GM18909 (cell line): ENCODE measurements around the gene BTBD18.

Experiments
- ATAC-seq: cut with Tn5 transposase; IDR thresholded peaks from one replicate; pipeline ENCODE4 v1.9.1; 2021; ENCODE audit warnings: mild to moderate bottlenecking; ENCODE audit not compliant: unreplicated experiment, poor library complexity

Gene BTBD18

DNA sequence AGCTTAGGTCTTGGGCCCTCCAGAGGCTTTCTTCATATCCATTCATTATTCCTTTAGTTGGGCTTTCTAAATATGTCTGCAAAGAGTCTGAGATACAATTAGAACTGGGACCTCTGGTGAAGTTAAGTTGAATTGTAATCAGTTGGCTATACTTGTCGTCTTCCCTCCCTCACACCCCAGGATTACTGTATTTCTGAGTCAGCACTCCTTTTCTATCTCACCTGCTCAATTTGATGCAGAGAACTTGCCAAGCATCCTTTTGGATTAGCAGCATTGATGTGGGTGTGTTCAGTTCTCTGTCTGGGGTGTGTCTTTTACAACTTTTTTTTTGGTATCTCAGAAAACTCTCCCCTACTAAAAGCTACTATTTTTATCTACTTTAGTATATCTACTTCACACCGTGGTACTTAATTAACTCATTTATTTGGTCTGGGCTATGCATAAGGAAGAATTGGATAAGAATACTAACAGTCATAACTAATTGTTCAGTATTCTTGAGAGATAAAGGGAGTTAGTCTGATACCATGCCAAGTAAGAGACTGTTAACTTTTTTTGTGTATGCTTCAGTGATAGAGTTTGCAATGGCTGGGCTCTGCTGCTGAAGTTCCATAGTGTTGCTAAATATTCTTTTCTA is 25.1 kb upstream of the BTBD18 start:
- no peak for ATAC-seq

DNA sequence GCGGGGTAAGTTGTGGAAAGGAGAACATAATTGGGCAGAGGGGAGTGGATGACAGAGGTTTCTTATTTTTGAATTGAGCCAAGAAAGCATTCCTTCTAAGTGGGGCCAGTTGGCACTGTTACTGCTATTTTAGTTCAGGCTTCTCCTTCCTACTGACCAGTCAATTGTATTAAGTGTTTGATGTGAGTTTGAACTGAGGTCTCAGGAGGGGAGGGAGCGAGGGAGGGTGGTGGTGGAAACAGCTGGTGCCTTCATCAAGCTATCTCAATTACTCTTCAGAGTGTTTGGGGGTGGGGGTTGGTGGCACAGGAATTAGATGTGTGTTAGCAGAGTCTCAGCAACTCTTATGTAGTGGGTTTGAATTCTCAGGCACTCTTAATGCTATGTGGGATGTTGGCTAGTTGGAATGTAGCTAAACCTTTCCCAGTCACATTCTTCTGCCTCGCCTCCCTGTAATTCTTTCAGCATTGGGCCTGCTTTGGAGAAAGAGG is 24.5 kb upstream of the BTBD18 start:
- ATAC-seq = no peak

DNA sequence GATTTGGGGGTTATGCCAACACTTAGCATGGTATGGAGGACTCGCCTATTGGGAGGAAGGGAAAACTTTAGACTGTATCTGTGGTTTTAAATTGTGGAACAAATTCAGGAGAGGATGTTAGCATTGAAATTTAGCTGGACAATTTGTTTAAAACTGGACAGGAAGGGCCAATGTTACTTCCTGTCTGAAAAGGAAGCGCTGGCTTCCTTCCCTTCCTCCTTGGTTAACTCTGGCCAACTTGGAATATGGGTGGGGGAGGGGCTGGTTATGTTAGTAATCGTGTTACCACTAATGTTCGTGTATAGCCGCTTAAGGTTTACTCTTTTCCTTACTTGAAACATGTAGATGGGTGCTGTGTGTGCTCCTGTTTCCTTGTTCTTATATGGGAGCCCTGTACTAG is 23.9 kb upstream of the BTBD18 start:
- ATAC-seq = no peak

DNA sequence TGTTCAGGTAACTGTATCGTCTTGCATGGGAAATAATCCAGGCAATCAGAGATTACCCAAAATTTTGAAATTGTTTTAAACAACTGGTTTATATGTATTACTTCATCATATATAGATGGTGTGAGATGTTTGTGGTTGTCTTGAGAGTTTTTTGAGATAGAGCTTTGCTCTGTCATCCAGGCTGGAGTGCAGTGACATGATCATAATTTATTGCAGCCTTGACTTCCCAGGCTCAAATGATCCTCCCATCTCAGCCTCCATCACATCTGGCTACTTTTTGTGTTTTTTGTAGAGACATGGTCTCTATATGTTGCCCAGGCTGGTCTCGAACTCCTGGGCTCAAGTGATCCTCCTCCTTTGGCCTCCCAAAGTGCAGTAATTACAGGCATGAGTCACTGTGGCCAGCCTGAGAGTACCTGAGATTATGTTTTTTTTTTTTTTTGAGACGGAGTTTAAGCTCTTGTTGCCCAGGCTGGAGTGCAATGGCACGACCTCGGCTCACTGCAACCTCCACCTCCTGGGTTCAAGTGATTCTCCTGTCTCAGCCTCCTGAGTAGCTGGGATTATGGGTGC is 21.5 kb upstream of the BTBD18 start:
- ATAC-seq = no peak

DNA sequence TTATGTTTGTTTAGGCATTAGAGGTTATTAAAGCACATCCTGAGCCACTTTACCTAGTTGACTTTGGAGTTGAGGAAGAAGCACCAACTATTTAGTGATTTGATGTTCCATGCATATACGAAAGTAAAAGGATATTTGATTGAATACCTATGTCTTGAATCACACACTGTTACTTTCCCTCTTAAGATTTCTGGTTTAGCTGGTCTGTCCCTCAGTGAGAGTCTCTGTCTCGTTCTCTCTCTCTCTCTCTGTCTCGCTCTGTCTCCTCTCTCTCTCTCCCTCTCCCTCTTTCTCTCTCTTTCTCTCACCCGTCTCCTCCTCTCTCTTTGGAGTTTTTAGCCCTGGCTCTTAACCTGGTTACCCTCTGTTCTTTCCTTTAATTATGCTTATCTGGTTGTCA is 20.9 kb upstream of the BTBD18 start:
- no peak for ATAC-seq

DNA sequence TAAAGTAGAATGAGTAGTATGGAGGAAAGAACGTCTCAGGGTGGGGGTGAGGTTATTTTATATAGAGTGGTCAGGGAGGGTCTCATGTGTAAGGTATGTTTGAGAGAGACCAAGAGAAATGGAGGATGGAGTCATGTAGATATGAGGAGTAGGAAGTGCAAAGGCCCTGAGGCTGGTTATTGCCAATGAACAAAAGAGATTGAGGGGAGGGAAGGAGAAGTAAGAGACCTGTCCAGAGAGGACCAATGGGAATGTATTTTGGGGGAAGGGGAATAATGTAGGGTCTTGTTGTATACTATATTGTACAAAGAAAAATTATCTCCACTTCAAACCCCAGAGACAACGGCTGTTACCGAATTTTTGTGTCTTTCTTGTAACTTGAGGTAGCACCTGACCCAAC is 19.7 kb upstream of the BTBD18 start:
- ATAC-seq = no peak

DNA sequence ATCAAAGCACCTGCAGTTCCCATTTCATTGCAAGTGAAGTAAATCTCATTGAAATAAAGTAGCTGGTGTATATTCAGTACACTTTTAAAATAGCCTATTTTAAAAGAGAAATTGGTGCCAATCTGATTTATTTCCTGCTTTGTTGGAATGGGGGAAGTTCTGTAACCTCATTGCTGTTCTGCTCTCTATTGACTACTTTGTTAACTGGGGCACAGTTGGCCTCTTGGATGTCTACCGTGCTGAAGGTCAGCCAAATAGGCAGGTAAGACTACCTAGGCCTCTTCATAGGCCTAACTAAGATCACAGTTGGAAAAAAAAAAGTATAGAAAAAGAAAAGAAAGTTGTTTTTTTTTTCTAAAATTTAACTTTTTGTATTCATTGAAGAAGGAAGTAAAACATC is 19.2 kb upstream of the BTBD18 start:
- ATAC-seq = no peak

DNA sequence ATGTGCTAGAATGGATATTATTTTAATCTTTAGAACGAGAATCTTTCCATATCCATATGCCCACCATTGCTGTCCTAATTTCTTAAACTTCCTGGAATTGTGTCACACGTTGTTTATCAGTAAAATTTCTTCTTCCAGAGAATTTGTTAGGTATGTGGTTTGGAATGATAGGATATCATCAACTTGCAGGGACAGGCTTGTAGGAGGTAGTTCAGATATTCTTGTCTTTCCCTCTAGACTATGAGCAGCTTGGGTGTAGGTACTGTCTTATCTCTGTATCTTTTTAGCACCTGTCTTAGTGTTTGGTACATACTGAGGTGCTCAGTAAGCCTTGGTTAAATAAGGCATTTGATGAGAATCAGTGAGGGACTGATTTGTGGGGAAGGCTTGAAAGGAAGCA is 13.4 kb upstream of the BTBD18 start:
- no peak for ATAC-seq

DNA sequence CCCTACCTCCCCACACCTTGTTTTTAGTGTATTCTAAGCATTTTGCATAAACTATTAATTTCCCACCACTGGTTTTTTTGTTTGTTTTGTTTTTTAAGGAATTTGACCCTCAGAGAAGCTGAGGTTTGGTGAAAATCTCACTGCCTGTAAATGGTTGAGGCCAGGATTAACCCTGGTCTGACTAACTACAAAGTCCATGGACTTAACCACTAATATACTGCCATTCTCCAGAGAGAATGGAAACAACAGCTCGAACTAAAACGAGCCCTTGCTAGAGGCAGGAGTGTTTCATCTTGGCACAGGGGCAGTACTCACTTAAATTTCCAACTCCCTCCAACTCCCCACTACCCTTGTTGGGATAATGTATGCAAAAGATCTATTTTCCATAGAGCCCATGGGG is 12.9 kb upstream of the BTBD18 start:
- ATAC-seq = no peak

DNA sequence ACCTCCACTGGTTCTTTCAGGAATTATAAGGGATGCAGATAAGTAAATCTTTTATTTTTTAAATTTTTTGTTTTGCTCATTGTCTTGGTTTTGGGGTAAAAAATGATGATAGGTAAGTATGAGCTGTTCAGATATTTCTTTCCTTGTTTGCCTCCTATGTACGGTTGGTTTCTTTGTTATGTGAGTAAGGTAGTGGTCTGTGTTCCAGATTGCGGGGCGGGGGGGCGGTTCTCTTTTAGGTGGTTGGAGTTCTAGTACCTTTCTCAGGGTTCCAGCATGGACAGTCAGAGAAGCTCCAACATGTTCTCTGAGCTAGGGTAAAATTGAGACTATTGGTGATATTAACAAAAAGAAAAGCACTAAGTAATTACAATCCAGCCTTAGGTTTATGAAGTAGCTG is 12.4 kb upstream of the BTBD18 start:
- ATAC-seq = no peak

DNA sequence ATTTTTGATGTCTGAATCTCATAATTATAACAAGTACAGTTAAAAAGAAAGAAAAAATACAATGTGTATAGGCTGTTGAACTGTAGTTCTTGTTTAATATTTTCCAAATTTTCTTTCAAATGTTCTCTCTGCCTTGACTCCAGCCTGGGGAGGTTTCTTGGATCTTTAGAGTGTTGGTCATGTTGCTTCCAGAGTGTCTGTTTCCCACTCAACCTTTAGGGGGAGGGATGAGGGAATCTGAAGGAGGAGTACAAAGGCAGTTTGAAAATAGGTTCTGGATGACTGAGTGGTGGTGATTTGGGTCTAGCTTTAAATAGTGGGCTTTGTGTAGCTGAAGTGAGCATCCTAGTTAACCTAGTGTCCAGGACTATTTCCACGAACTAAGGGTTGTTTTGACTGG is 11.9 kb upstream of the BTBD18 start:
- no peak for ATAC-seq

DNA sequence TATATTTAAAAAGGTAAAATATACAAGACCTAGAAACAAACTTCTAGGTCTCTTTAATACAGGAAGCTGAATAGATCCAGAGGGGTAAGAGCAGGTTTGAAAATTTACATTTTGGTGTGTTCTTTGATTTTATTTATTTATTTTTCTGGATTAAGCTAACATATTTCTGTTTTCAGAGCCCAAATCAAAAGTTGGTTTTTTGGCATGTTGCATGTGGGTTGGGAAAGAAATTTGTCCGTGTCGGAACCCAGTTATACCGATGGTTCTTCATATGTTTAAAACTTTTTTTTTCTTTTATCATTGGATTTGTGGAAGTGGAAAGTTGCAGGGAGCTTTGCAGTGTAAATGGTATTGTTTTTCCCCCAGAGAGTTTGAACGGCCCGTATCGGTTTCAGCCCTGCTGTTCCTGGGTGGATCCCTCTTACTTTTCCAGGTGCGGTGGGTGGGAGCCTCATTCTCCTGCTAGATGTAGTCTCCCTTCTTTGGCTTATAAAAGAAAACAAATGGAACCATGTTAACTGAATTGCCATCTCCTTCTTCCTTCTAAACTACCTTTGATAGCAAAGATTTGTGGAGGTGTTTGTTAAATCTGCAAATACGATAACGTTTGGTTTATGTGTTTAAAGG is 10.7 kb upstream of the BTBD18 start:
- ATAC-seq = no peak

DNA sequence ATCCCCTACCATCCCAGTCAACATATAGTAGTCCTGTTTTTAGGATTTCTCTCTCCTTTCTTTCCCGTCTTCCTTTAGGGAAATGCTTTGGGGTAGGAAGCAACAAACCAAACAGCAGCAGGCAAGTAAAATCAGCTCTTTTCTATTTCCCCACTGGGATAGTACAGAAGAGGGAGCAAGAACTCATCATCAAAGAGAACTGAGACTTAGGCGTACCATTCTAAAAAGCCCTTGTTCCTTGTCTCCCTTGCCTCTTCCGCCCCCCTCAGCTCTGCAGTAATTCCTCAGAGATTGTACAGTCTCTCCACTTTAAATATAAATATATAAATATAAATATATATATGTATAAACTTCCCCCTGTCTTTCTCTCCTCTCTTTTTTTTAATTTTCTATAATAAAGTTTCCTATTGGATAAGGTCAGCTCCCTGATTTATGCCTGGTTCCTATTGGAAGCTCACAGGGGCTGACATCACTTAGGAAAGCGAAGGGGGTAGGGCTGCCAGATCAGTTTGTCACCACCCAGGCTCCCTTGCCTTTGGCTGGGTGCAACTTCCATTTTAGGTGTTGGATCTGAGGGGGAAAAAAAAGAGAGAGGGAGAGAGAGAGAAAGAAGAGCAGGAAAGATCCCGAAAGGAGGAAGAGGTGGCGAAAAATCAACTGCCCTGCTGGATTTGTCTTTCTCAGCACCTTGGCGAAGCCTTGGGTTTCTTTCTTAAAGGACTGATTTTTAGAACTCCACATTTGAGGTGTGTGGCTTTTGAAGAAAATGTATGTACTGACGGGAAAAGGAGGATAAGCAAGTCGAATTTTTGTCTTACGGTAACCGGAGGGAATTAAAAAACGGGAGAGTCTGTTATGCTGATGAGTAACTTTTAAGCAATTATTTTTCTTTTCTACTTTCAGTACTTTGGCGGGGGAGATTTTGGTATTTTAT is 9.9 kb upstream of the BTBD18 start, which contains the start of gene CTNND1:
TSS of gene CTNND1 (plus strand) at position 502 of the 934 bp plus-strand sequence. CDS start 29,677 bp downstream, outside the sequence.
- peak; percentile 96 for ATAC-seq

DNA sequence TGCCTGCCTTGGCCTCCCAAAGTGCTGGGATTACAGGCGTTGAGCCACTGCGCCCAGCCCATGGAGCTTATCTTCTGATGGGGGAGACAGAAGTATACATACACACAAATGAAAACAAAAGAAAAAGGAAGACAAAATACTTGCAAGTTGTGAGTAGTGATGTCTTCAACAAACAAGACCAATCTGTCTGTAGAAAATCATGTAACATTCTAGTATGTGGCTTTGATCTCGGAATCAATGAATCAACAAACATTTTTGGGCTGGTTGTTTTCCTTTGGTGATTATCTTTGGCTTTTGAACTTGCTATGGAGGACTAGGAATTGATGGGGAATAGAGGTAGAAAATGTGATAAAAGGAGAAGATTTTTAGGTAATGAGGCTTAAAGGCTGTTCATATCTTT is 6.6 kb upstream of the BTBD18 start:
- ATAC-seq = no peak

DNA sequence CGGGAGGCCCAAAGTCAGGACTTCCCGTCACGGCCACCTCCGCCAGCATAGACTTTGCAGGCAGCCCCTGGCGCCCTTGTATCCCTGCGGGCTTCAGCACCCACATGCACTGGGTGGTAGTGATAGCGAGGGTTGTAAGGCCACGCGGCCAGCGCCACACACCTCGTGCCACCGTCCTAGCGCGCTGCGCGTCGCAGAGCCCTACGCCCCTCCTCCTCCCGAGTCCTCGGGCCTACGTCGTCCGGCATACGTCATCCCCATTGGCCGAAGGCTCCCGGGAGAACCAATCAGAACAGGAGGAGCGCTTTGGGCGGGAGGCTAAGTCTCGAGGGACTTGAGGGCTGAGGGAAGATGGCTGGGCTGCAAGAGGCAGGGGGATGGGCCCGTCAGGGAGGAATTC is 1.3 kb upstream of the BTBD18 start:
- no peak for ATAC-seq

DNA sequence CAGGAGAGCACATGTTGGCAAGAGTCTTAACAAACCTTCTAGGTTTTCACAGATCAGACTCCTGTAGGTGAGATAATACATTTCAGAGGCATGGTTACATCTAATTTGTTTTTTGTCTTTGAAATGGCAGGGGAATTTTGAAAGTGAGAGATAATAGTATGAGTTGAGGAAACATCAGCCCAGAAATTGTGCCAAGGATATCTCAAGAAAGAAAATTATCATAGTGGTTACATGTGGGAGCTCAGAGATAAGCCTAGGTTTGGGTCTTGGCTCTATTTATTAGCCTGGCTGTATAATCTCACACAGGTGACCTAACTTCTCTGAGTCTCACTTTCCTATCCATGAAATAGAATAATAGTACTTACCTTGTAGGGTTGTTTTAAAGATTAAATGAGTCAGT is 443 bp downstream of the BTBD18 start:
- ATAC-seq = no peak

DNA sequence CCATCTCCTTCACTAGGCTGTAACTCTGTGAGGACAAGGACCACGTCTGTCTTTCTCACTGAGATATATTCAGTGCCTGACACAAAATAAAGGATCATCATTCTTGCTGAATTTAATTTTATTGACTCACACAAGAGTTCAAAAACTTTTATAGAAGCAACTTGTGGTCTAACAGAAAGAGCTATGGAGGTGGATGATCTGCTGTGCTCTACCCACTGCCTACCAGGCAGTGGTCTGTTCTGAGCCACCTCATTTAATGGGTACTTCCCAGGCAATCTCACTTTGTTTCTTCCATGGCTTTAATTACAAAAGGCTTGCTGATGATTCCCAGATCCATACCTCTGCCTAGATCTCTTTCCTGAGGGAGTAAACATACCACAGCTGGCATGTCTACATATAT is 4.7 kb downstream of the BTBD18 start:
- ATAC-seq = no peak

DNA sequence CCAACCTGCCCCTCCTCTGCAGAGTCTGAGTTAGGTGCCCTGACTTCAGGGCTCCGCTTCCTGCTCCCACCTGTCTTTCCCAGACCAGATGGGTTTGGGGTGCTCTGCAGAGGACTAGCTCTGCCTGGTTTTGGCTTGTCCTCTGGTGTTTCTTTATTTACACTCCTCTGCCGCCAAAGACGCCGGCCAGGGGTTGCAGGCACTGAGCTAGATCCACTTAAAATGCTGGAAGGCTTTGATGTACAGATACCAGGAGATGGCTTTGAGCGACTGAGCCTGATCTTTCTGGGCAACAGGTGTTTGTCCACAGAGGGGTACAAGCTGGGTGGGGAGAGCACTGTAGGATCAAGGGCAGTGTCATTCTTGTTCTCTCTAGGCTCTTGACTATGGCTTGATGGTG is 6.4 kb downstream of the BTBD18 start:
- ATAC-seq = no peak

DNA sequence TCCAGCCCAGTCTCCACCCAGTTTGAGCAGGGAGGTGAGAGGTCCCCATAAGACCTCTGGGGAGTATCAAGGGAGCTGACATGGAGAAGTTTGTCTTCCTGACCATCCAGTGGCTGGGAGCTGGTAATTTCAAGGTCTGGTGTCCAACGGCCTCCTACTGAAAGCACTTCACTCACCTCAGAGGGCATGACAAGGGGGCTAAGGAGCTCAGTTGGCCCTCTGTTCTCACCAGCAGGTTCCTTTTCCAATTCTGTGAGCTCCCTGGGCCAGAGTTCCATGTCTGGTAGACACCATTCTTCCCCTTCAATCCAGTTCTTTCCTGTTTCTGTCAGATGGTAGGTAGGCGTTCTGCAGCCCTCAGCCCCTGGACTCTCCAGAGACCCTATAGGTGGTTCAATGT is 7.3 kb downstream of the BTBD18 start:
- no peak for ATAC-seq

DNA sequence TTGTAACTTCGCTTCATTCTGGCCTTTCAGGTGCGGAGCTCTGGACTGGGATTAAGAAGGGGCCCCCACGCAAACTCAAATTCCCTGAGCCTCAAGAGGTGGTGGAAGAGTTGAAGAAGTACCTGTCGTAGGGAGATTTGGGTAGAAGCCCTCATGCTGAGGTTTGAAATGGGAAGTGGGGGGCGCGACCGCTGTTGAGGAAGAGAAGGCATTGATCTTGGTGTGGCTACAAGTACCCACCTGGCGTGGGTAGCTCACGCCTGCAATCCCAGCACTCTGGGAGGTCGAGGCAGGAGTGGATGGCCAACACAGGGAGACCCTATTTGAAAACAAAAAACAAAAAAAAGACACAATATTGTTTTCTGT is 9.5 kb downstream of the BTBD18 start:
- no peak for ATAC-seq
